H1 (cell line): Measurements from ENCODE around the gene SFT2D1. TPM values are rescaled to one million over a fixed set of nuclear protein-coding genes. Genes with fewer than 3 reads are reported as not detected.

ENCODE experiments used
- CTCF ChIA-PET: fragments of 300-600 bp; sonication (Branson Sonifier 250); formaldehyde crosslinking; loops from one replicate; lab custom pipeline; 2021; ENCODE audit not compliant: partially characterized antibody; lab: Charles Lee
- POLR2A ChIA-PET: fragments of 300-600 bp; sonication (Branson Sonifier 250); formaldehyde crosslinking; loops from one replicate; lab custom pipeline; 2021; ENCODE audit warnings: inconsistent platforms; ENCODE audit not compliant: partially characterized antibody; lab: Charles Lee
- DNase-seq, 2 experiments: peaks; one replicate each; pipeline versions ENCODE4 v3.0.0 to v3.0.0-alpha.2; 2010 to 2022; ENCODE audit warnings: low spot score in 2 of 2, low read depth in 1 of 2, mixed read lengths in 1 of 2
- FAIRE-seq: peaks from 2 replicates; lab custom pipeline; 2011; peaks lifted over from hg19 to GRCh38; lab: Jason Lieb, UNC
- H2AFZ ChIP-seq: 2 replicates; pipeline ENCODE4 v1.8.1; 2012; ENCODE audit warnings: low read length, inconsistent platforms
- H2AK5ac ChIP-seq: 2 replicates; pipeline ENCODE4 v1.6.1; 2013; ENCODE audit warnings: low read depth, low read length
- H2BK120ac ChIP-seq: replicated peaks from 2 replicates; pipeline ENCODE3; 2013; ENCODE audit warnings: low read depth, low read length, inconsistent platforms
- H2BK12ac ChIP-seq: 2 replicates; pipeline ENCODE4 v1.6.1; 2013; ENCODE audit warnings: low read depth, low read length
- H2BK15ac ChIP-seq: 2 replicates; pipeline ENCODE4 v1.6.1; 2013; ENCODE audit warnings: low read length
- H2BK20ac ChIP-seq: 2 replicates; pipeline ENCODE4 v1.6.1; 2013; ENCODE audit warnings: low read length
- H2BK5ac ChIP-seq: 2 replicates; pipeline ENCODE4 v1.6.1; 2013; ENCODE audit warnings: low read depth, low read length
- H3K14ac ChIP-seq: 2 replicates; pipeline ENCODE4 v1.6.1; 2013; ENCODE audit warnings: inconsistent platforms; ENCODE audit not compliant: insufficient read length
- H3K18ac ChIP-seq: 2 replicates; pipeline ENCODE4 v1.6.1; 2013; ENCODE audit warnings: low read length; ENCODE audit errors: extremely low read depth
- H3K23ac ChIP-seq: 2 replicates; pipeline ENCODE4 v1.6.1; 2013; ENCODE audit warnings: inconsistent platforms; ENCODE audit not compliant: insufficient read length
- H3K23me2 ChIP-seq: 2 replicates; pipeline ENCODE4 v1.6.1; 2013; ENCODE audit warnings: low read depth, low read length
- H3K27ac ChIP-seq: 2 replicates; pipeline ENCODE4 v1.6.1; 2011; ENCODE audit warnings: low read depth, low read length, inconsistent platforms
- H3K27me3 ChIP-seq, 4 experiments: replicated peaks in 1 of 4; 1 replicate in 1 of 4; 2 replicates in 3 of 4; pipeline versions ENCODE4 v1.6.1 to v1.8.1; 2011 to 2013; ENCODE audit warnings: low read length in 3 of 4, mild to moderate bottlenecking in 3 of 4, inconsistent platforms in 2 of 4, mixed read lengths in 2 of 4, moderate library complexity in 1 of 4; ENCODE audit not compliant: control insufficient read depth in 3 of 4, insufficient read depth in 3 of 4; ENCODE audit errors: extremely low read depth in 1 of 4
- H3K36me3 ChIP-seq, 4 experiments: 2 replicates each; pipeline versions ENCODE4 v1.6.1 to v1.8.1; 2011 to 2013; ENCODE audit warnings: mild to moderate bottlenecking in 4 of 4, low read length in 3 of 4, moderate library complexity in 2 of 4, control low read depth in 1 of 4, inconsistent platforms in 1 of 4; ENCODE audit not compliant: insufficient read depth in 4 of 4, control insufficient read depth in 2 of 4
- H3K4ac ChIP-seq: replicated peaks from 2 replicates; pipeline ENCODE3; 2013; ENCODE audit warnings: low read length, low read depth, mixed read lengths, inconsistent platforms; ENCODE audit not compliant: insufficient read length
- H3K4me1 ChIP-seq, 4 experiments: replicated peaks in 1 of 4; 1 replicate in 1 of 4; 2 replicates in 3 of 4; pipeline versions ENCODE4 v1.6.1 to v1.8.1; 2011 to 2013; ENCODE audit warnings: low read length in 3 of 4, inconsistent platforms in 2 of 4, mixed read lengths in 1 of 4; ENCODE audit not compliant: insufficient read depth in 4 of 4, control insufficient read depth in 3 of 4
- H3K4me2 ChIP-seq, 2 experiments: 2 replicates each; pipeline versions ENCODE4 v1.6.1 to v1.8.1; 2011 to 2013; ENCODE audit warnings: low read depth in 2 of 2, low read length in 2 of 2, control low read depth in 1 of 2, inconsistent platforms in 1 of 2, mild to moderate bottlenecking in 1 of 2; ENCODE audit not compliant: insufficient read depth in 1 of 2
- H3K4me3 ChIP-seq, 4 experiments: fragments of 200-600, 300-600 bp in 1 of 4; sonication (generic), shearing (Covaris generic), sonication (Bioruptor Twin) in 1 of 4; 2 replicates each; pipeline versions ENCODE4 v1.5.1 to v1.8.1; 2011 to 2016; ENCODE audit warnings: low read length in 4 of 4, low read depth in 3 of 4, control low read depth in 2 of 4, inconsistent platforms in 2 of 4, mild to moderate bottlenecking in 2 of 4, mixed read lengths in 1 of 4, moderate library complexity in 1 of 4; ENCODE audit not compliant: insufficient read depth in 2 of 4; ENCODE audit errors: extremely low read depth in 1 of 4
- H3K56ac ChIP-seq: replicated peaks from 2 replicates; pipeline ENCODE3; 2013; ENCODE audit warnings: low read depth, mild to moderate bottlenecking, mixed read lengths, low read length, inconsistent platforms; ENCODE audit not compliant: insufficient read length
- H3K79me1 ChIP-seq: 2 replicates; pipeline ENCODE4 v1.6.1; 2013; ENCODE audit warnings: low read depth, low read length, control low read depth
- H3K79me2 ChIP-seq, 2 experiments: 2 replicates each; pipeline versions ENCODE4 v1.6.1 to v1.8.1; 2012 to 2013; ENCODE audit warnings: low read length in 2 of 2, mild to moderate bottlenecking in 2 of 2, inconsistent platforms in 1 of 2; ENCODE audit not compliant: insufficient read depth in 2 of 2, control insufficient read depth in 1 of 2
- H3K9ac ChIP-seq, 4 experiments: replicated peaks in 1 of 4; 1 replicate in 1 of 4; 2 replicates in 3 of 4; pipeline versions ENCODE4 v1.6.1 to v1.8.1; 2011 to 2013; ENCODE audit warnings: low read depth in 3 of 4, low read length in 3 of 4, control low read depth in 2 of 4, mild to moderate bottlenecking in 2 of 4, moderate library complexity in 2 of 4, inconsistent platforms in 1 of 4; ENCODE audit errors: extremely low read depth in 1 of 4
- H3K9me3 ChIP-seq, 2 experiments: 2 replicates each; pipeline versions ENCODE4 v1.6.1 to v1.8.1; 2012 to 2013; ENCODE audit warnings: mild to moderate bottlenecking in 2 of 2, moderate library complexity in 2 of 2, control low read depth in 1 of 2, inconsistent platforms in 1 of 2, low read depth in 1 of 2, low read length in 1 of 2, mixed read lengths in 1 of 2; ENCODE audit not compliant: insufficient read depth in 2 of 2
- H4K20me1 ChIP-seq, 2 experiments: replicated peaks in 1 of 2; 2 replicates each; pipeline versions ENCODE3 to v1.8.1; 2011 to 2013; ENCODE audit warnings: inconsistent platforms in 2 of 2, low read length in 2 of 2, mild to moderate bottlenecking in 1 of 2; ENCODE audit not compliant: insufficient read depth in 2 of 2, control insufficient read depth in 1 of 2
- H4K5ac ChIP-seq: 2 replicates; pipeline ENCODE4 v1.6.1; 2013; ENCODE audit warnings: low read length, low read depth, mixed read lengths, inconsistent platforms; ENCODE audit not compliant: insufficient read length
- H4K8ac ChIP-seq: 2 replicates; pipeline ENCODE4 v1.8.0; 2013; ENCODE audit warnings: mild to moderate bottlenecking, moderate library complexity, low read length, inconsistent platforms; ENCODE audit not compliant: insufficient read depth; ENCODE audit errors: extremely low read depth
- H4K91ac ChIP-seq: replicated peaks from 2 replicates; pipeline ENCODE3; 2013; ENCODE audit warnings: low read length, mixed read lengths, inconsistent platforms; ENCODE audit not compliant: insufficient read length
- ATF2 ChIP-seq: IDR thresholded peaks from 2 replicates; pipeline ENCODE4 v1.6.1; 2012; ENCODE audit warnings: low read length, inconsistent platforms
- ATF3 ChIP-seq: IDR thresholded peaks from 2 replicates; pipeline ENCODE4 v1.6.1; 2011; ENCODE audit warnings: low read depth, mild to moderate bottlenecking, low read length; ENCODE audit not compliant: insufficient read depth
- E2F6 ChIP-seq: IDR thresholded peaks from 2 replicates; pipeline ENCODE4 v1.6.1; 2012; ENCODE audit warnings: inconsistent platforms
- PHF8 ChIP-seq: fragments of 200-600 bp; sonication (generic); conservative IDR thresholded peaks from 2 replicates; pipeline ENCODE4 v1.7.1; 2012; ENCODE audit warnings: low read depth, mild to moderate bottlenecking, inconsistent platforms, low read length, moderate library complexity
- RBBP5 ChIP-seq: IDR thresholded peaks from 2 replicates; pipeline ENCODE4 v1.7.1; 2012; ENCODE audit warnings: low read depth, mild to moderate bottlenecking, inconsistent platforms, low read length, moderate library complexity, borderline replicate concordance
- RNF2 ChIP-seq: fragments of 200-900, 300-1000 bp; sonication (generic); IDR thresholded peaks from 2 replicates; pipeline ENCODE4 v1.7.1; 2016; ENCODE audit warnings: borderline replicate concordance, low read depth, mild to moderate bottlenecking, antibody characterized with exemption, low read length; ENCODE audit not compliant: poor library complexity, severe bottlenecking; ENCODE audit errors: missing control alignments
- SRF ChIP-seq: IDR thresholded peaks from 2 replicates; pipeline ENCODE4 v1.6.1; 2011; ENCODE audit warnings: mild to moderate bottlenecking, low read depth, low read length, moderate library complexity
- WGBS, 2 experiments: shearing (Covaris generic) in 1 of 2; methylation state at CpG; one replicate each; pipeline versions ENCODE4 v1.1.6 to v1.1.7; 2013 to 2015; ENCODE audit warnings: low lambda C conversion rate in 2 of 2, mixed read lengths in 2 of 2, inconsistent platforms in 1 of 2, low coverage in 1 of 2, missing lambda C conversion rate in 1 of 2; ENCODE audit not compliant: insufficient replicate concordance in 2 of 2, insufficient coverage in 1 of 2, insufficient read length in 1 of 2; ENCODE audit errors: extremely low coverage in 1 of 2, missing lambda C conversion rate in 1 of 2; 5-methylcytosine and 5-hydroxymethylcytosine counted together
- polyA plus RNA-seq, 7 experiments: library from polyadenylated mRNA; depleted of rRNA in 3 of 7; stranded (reverse) in 5 of 7; unstranded in 2 of 7; fragments of >200 nt in 5 of 7; fragments of 200-250 nt in 2 of 7; gene quantifications; 1 replicate in 5 of 7; 2 replicates in 1 of 7; 4 replicates in 1 of 7; pipeline versions ENCODE4 v1.2.1 to v1.2.3, GENCODE V29; 2011 to 2013; ENCODE audit warnings: missing spikeins in 2 of 7, mixed read lengths in 2 of 7
- total RNA-seq: library from RNA; stranded (reverse); fragmentation: NEBNext Ultra II Directional; extraction: Animal tissue kit (Norgen Biotek cat#: 25700); gene quantifications from 2 replicates; pipeline ENCODE4 v1.2.1, GENCODE V29; 2021

The SFT2D1 gene
- total and polyA plus RNA-seq, 2 of the 8 experiments (the other 6 are each of a cell fraction or from before 2014, with no cell fraction given), result 52.3 to 76.1 TPM

- Histone ChIP-seq H3K23ac (no peak overlapping the region), H2BK12ac (no peak overlapping the region), H3K27ac (no peak overlapping the region), H3K27me3 (no peaks in the 10 kb centered on the region; a peak in 1 of 7 replicates), H4K91ac (no peak overlapping the region), H3K18ac (no peak overlapping the region), H3K79me2 (no peaks in the 10 kb centered on the region), H4K5ac (no peak overlapping the region), H2BK5ac (no peak overlapping the region), H3K4me2 (no peak overlapping the region), H2BK20ac (no peak overlapping the region), H2AK5ac (no peak overlapping the region), H3K9me3 (peaks cover 6% of the 10 kb centered on the region in 2 experiments; a peak in 1 of 4 replicates), H3K9ac (no peak overlapping the region), H2AFZ (no peak overlapping the region), H3K56ac (no peak overlapping the region), H2BK120ac (no peak overlapping the region), H3K23me2 (no peaks in the 10 kb centered on the region), H3K4me1 (no peaks in the 10 kb centered on the region), H3K4ac (no peak overlapping the region), H4K20me1 (no peaks in the 10 kb centered on the region), H3K36me3 (no peaks in the 10 kb centered on the region), H3K4me3 (no peak overlapping the region), H2BK15ac (no peak overlapping the region), H3K79me1 (no peaks in the 10 kb centered on the region), H3K14ac (no peak overlapping the region), H4K8ac (no peak overlapping the region)
- POLR2A ChIA-PET, result no interaction called here
- WGBS, 2 experiments, result 91% methylated on average over 12 of the region's 12 CpGs; no CpG with 5 or more reads in 1 of the 2 experiments
- DNase-seq, result no peak
- no peak for FAIRE-seq
- TF ChIP-seq SRF, result no peak
- TF ChIP-seq ATF2, result no peak
- TF ChIP-seq PHF8, result no peak
- TF ChIP-seq RNF2, result no peak
- TF ChIP-seq E2F6, result no peak
- no peak for TF ChIP-seq ATF3
- no peak for TF ChIP-seq RBBP5
- CTCF ChIA-PET, result interaction anchor here (0.6 to 2.0 kb wide), 6 partner anchors 9 to 579 kb away, joined by 3 to 6 read pairs (median 4); no protein-coding TSS in a partner anchor
Observed at GRCh38 chr6:166293731-166294584, 48.4 kb downstream of the SFT2D1 start.
